Measurements from ENCODE around the gene RIN2.

Gene RIN2

DNA sequence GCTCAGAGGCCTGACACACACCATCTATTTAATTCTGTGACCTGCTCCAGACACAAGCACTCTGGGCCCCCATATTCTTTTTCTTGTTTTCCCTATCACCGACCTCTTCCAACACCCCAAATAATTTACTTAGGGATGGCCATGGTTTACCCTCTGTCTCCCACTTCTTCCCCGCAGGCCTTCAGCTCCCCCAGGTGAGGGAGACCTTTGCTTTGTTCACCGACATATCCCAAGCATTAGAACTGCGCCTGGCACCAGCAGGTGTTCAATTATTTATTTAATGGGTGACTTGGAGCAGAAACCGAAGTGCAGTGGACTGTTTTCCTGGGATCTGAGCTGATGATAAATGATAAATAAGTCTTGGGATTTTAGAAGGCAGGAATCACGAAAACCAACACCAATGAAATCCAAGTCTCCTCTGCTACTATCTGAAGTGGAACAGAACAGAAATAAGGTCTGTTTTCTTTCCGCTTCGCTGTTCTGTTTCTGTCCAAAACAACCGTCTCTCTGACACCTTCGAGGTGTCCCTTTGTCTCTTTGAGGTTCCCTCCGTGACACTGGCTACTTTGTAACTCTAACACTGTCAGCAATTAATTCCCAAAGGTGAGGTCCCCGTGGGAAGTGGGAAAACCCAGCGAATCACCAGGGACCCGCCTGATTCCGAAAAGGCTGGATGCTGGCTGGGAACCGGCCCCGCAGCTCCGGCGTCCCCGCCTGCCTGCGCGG, 1.1 kb upstream of the RIN2 start:
- H3K27ac ChIP-seq (ENCODE audit: low read length) = no peak overlapping the region

DNA sequence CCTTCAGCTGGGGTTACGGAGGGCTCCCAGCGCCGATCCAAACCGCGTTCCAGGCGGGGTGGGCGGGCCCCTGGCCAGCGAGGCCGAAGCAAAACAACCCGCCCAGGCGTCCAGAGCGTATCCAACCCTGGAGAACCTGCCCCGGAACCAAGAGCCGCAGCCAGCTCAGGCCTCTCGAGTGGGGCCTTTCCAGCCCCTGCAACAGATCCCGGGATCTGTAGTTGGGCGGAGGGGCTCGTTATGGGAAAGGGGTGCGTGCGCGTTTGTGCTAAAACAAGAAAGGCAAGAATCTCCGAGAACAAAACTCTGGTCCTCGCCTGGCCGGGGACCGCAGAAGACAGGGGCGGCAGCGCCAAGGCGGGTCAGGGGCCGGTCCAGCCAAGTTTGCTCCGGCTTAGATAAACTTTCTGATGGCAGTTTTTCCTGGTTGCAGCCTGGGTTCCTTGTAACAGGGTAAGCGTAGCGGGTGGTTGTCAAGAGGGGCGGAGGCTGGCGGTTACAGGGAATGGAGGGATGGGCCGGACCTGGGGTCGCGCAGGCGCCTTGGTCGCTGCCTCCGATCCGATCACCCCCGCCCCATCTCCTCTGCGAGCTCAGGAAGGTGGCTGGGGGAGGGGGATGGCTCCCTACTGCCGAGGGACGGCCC, 448 bp upstream of the RIN2 start:
- H3K4me3 ChIP-seq (ENCODE audit: low read length) = no peak overlapping the region
- H4K20me1 ChIP-seq (ENCODE audit: insufficient read depth, low read length) = no peaks in the 10 kb centered on the region
- no peaks in the 10 kb centered on the region for H3K79me2 ChIP-seq (ENCODE audit: low read length)
- no peaks in the 10 kb centered on the region for H3K4me1 ChIP-seq (ENCODE audit: low read length)
- H3K9ac ChIP-seq (ENCODE audit: low read length) = no peak overlapping the region
- no peaks in the 10 kb centered on the region for H3K36me3 ChIP-seq (replicated peaks; ENCODE audit: low read depth, low read length)
- no peak overlapping the region for H2AFZ ChIP-seq (ENCODE audit: low read depth, low read length)
- peaks cover 11% of the 10 kb centered on the region for H3K27me3 ChIP-seq (ENCODE audit: low read depth, low read length)
- H3K9me3 ChIP-seq (ENCODE audit: insufficient read depth, low read length) = no peaks in the 10 kb centered on the region
- TF ChIP-seq CTCF (IDR thresholded peaks at IDR 0.05; ENCODE audit: low read depth, low read length) = no peak
- no peak for TF ChIP-seq EZH2phosphoT487 (IDR thresholded peaks at IDR 0.05; ENCODE audit: low read depth)
- no peak overlapping the region for H3K27ac ChIP-seq (ENCODE audit: low read length)
- no peak overlapping the region for H3K4me2 ChIP-seq (ENCODE audit: low read length)

More for the DNA sequence above, 1.1 kb upstream of the RIN2 start:
- TF ChIP-seq CTCF (IDR thresholded peaks at IDR 0.05; ENCODE audit: low read depth, low read length) (no peak), EZH2phosphoT487 (IDR thresholded peaks at IDR 0.05; ENCODE audit: low read depth) (no peak)
- Histone ChIP-seq H3K9ac (ENCODE audit: low read length) (no peak overlapping the region), H3K79me2 (ENCODE audit: low read length) (no peaks in the 10 kb centered on the region), H3K4me3 (ENCODE audit: low read length) (no peak overlapping the region), H3K4me1 (ENCODE audit: low read length) (no peaks in the 10 kb centered on the region), H3K4me2 (ENCODE audit: low read length) (no peak overlapping the region), H3K27me3 (ENCODE audit: low read depth, low read length) (peaks cover 9% of the 10 kb centered on the region), H3K36me3 (replicated peaks; ENCODE audit: low read depth, low read length) (no peaks in the 10 kb centered on the region), H4K20me1 (ENCODE audit: insufficient read depth, low read length) (no peaks in the 10 kb centered on the region), H2AFZ (ENCODE audit: low read depth, low read length) (no peak overlapping the region), H3K9me3 (ENCODE audit: insufficient read depth, low read length) (no peaks in the 10 kb centered on the region)

DNA sequence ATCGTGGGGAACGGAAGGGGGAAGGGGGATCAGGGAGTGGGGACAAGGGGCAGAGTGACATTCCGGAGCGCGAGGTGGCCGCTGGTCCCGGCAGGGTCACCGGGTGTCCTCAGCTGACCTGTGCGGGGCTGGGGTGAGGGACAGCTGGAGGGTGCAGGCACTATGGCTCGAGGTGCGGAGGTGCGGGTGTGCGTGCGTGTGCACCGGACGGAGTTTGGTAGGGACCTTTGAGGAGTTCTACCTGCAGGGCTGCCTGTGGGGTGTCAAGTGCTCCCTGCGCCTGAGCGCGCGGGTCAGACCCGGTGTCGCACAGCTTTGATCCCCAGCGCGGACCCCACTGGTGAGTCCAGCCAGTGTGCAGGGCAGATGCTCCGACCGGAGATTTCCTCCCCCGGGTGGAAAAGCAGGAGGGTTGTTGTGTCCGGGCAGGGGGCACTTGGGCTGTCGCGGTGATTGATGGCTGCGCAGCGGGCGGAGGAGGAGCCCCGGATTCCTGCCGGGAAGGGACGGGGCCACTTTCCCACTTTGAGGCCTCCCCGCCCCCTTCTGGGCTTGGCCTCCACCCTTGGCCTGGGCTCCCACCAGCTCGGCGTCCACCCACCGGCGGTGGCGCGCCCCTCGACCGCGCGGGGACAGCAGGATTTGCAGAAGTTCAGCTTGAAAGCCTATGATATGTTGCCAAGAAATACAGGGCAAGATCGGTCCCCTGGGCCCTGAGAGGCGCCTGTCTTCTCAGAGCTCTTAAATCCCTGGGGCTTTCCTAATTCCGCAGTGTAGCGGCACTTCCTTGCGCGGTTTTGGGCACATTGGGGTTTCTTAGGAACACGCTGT, 658 bp downstream of the RIN2 start:
- H3K4me1 ChIP-seq (ENCODE audit: low read length) = no peaks in the 10 kb centered on the region
- peaks cover 11% of the 10 kb centered on the region for H3K27me3 ChIP-seq (ENCODE audit: low read depth, low read length)
- no peaks in the 10 kb centered on the region for H4K20me1 ChIP-seq (ENCODE audit: insufficient read depth, low read length)
- no peaks in the 10 kb centered on the region for H3K9me3 ChIP-seq (ENCODE audit: insufficient read depth, low read length)
- no peak overlapping the region for H3K27ac ChIP-seq (ENCODE audit: low read length)
- TF ChIP-seq EZH2phosphoT487 (IDR thresholded peaks at IDR 0.05; ENCODE audit: low read depth) (no peak), CTCF (IDR thresholded peaks at IDR 0.05; ENCODE audit: low read depth, low read length) (no peak)
- no peaks in the 10 kb centered on the region for H3K79me2 ChIP-seq (ENCODE audit: low read length)
- H2AFZ ChIP-seq (ENCODE audit: low read depth, low read length) = no peak overlapping the region
- no peak overlapping the region for H3K9ac ChIP-seq (ENCODE audit: low read length)
- H3K4me2 ChIP-seq (ENCODE audit: low read length) = no peak overlapping the region
- H3K4me3 ChIP-seq (ENCODE audit: low read length) = no peak overlapping the region
- H3K36me3 ChIP-seq (replicated peaks; ENCODE audit: low read depth, low read length) = no peaks in the 10 kb centered on the region

DNA sequence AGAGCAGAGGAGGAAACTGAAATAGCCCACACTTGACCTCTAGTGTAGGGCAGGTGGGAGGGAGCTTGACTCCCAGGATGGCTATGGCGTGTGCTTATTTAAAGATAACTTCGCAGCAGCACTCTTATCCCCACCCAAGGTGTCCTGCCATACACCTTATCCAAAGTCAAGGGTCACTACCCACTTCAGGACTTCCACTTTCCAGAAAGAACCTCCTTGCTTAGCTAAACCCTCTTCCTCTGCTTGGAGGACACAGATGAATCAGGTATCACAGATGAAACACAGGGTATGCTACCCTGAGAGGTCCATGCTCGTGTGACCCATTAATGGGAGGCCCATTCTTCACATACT, 2.3 kb downstream of the RIN2 start:
- H3K27ac ChIP-seq (ENCODE audit: low read length) = no peak overlapping the region
- no peak overlapping the region for H3K4me3 ChIP-seq (ENCODE audit: low read length)
- H2AFZ ChIP-seq (ENCODE audit: low read depth, low read length) = no peak overlapping the region
- no peaks in the 10 kb centered on the region for H4K20me1 ChIP-seq (ENCODE audit: insufficient read depth, low read length)
- H3K4me2 ChIP-seq (ENCODE audit: low read length) = no peak overlapping the region
- H3K79me2 ChIP-seq (ENCODE audit: low read length) = no peaks in the 10 kb centered on the region
- no peaks in the 10 kb centered on the region for H3K36me3 ChIP-seq (replicated peaks; ENCODE audit: low read depth, low read length)
- no peak for TF ChIP-seq EZH2phosphoT487 (IDR thresholded peaks at IDR 0.05; ENCODE audit: low read depth)
- TF ChIP-seq CTCF (IDR thresholded peaks at IDR 0.05; ENCODE audit: low read depth, low read length) = no peak
- H3K9ac ChIP-seq (ENCODE audit: low read length) = no peak overlapping the region
- H3K9me3 ChIP-seq (ENCODE audit: insufficient read depth, low read length) = no peaks in the 10 kb centered on the region
- H3K27me3 ChIP-seq (ENCODE audit: low read depth, low read length) = peaks cover 21% of the 10 kb centered on the region
- no peaks in the 10 kb centered on the region for H3K4me1 ChIP-seq (ENCODE audit: low read length)

Measured in OCI-LY3 (cell line).